ENCODE data around the gene PPIE. TPM values are rescaled to one million over a fixed set of nuclear protein-coding genes. Genes with fewer than 3 reads are reported as not detected.

Gene PPIE
- 34.4 and 42.9 TPM in 2 replicates for total RNA-seq

GRCh38 chr1:39738622-39739366 lies at the start of gene PPIE:
TSS of gene PPIE (plus strand) at chr1:39738882. CDS start at chr1:39738901, 19 bp downstream.

GRCh38 chr1:39691383-39692151 lies 47.1 kb upstream of the PPIE start, which contains the start of gene HPCAL4:
TSS of gene HPCAL4 (minus strand) at chr1:39691433. CDS start at chr1:39684603, 6,830 bp downstream.

GRCh38 chr1:39771022-39771532 lies 32.4 kb downstream of the PPIE start, which contains the start of gene OXCT2:
TSS of gene OXCT2 (minus strand) at chr1:39771348. CDS start at chr1:39771255, 93 bp downstream.

GRCh38 chr1:39788758-39789570 lies 50.3 kb downstream of the PPIE start, which contains the start of gene BMP8B:
TSS of gene BMP8B (minus strand) at chr1:39788865. CDS start at chr1:39788485, 380 bp downstream.

Other genes with a start within 250 kb of the PPIE start
- gene BMP8A, start 247.2 kb upstream of the PPIE start, total RNA-seq = not detected in 2 replicates
- gene PABPC4, start 162.1 kb upstream of the PPIE start, total RNA-seq = 203 and 244 TPM in 2 replicates
- not detected in 2 replicates for gene HEYL, start 99.2 kb upstream of the PPIE start, total RNA-seq
- not detected in 2 replicates for gene NT5C1A, start 66.8 kb upstream of the PPIE start, total RNA-seq
- gene HPCAL4, start 47.4 kb upstream of the PPIE start, total RNA-seq = under 0.01 TPM in 1 of 2 replicates, not detected in the other
- 0.09 and 2.2 TPM in 2 replicates for gene OXCT2, start 32.5 kb downstream of the PPIE start, total RNA-seq
- under 0.01 TPM in 1 of 2 replicates, not detected in the other for gene BMP8B, start 50.0 kb downstream of the PPIE start, total RNA-seq
- 16.1 and 25.5 TPM in 2 replicates for gene TRIT1, start 144.6 kb downstream of the PPIE start, total RNA-seq
- 0.09 and 0.32 TPM in 2 replicates for gene MYCL, start 163.0 kb downstream of the PPIE start, total RNA-seq
- gene MFSD2A, start 216.3 kb downstream of the PPIE start, total RNA-seq = 0.63 and 0.69 TPM in 2 replicates

Measured in bronchial smooth muscle cell (primary cell).